ENCODE data around the gene PRODH2.

Gene PRODH2

GRCh38 chr19:35812220-35813042 is at the start of gene PRODH2:
Gene PRODH2 (minus strand): TSS chr19:35812845. CDS start chr19:35812805, 40 bp downstream.
- H3K4me3 ChIP-seq (replicated peaks in 1 of 2; ENCODE audit: low read depth in 2 of 2, low read length in 2 of 2) = no peak within 1 kb of the TSS
- DNase-seq (ENCODE audit: low read depth in 2 of 2) = no peak
- TF ChIP-seq CTCF (IDR thresholded peaks at IDR 0.05; ENCODE audit: low read depth, low read length) = no peak

- DNase-seq (ENCODE audit: low read depth in 2 of 2) = no peak
- no peak for TF ChIP-seq CTCF (IDR thresholded peaks at IDR 0.05; ENCODE audit: low read depth, low read length)
- H3K4me3 ChIP-seq (replicated peaks in 1 of 2; ENCODE audit: low read depth in 2 of 2, low read length in 2 of 2) = no peak overlapping the region
These were observed 49.1 kb upstream of the PRODH2 start for GRCh38 chr19:35861640-35862160.

- no peak for DNase-seq (ENCODE audit: low read depth in 2 of 2)
- TF ChIP-seq CTCF (IDR thresholded peaks at IDR 0.05; ENCODE audit: low read depth, low read length) = no peak
- H3K4me3 ChIP-seq (replicated peaks in 1 of 2; ENCODE audit: low read depth in 2 of 2, low read length in 2 of 2) = no peak overlapping the region
These were observed 48.4 kb upstream of the PRODH2 start for GRCh38 chr19:35860818-35861639.

GRCh38 chr19:35860436-35860817 is 47.8 kb upstream of the PRODH2 start:
- DNase-seq (ENCODE audit: low read depth in 2 of 2) = no peak
- TF ChIP-seq CTCF (IDR thresholded peaks at IDR 0.05; ENCODE audit: low read depth, low read length) = no peak
- no peak overlapping the region for H3K4me3 ChIP-seq (replicated peaks in 1 of 2; ENCODE audit: low read depth in 2 of 2, low read length in 2 of 2)

- no peak for TF ChIP-seq CTCF (IDR thresholded peaks at IDR 0.05; ENCODE audit: low read depth, low read length)
- DNase-seq (ENCODE audit: low read depth in 2 of 2) = no peak
- H3K4me3 ChIP-seq (replicated peaks in 1 of 2; ENCODE audit: low read depth in 2 of 2, low read length in 2 of 2) = no peak overlapping the region
These were observed 46.8 kb upstream of the PRODH2 start for GRCh38 chr19:35859414-35859813.

GRCh38 chr19:35858311-35858710 is 45.7 kb upstream of the PRODH2 start:
- no peak for TF ChIP-seq CTCF (IDR thresholded peaks at IDR 0.05; ENCODE audit: low read depth, low read length)
- DNase-seq (ENCODE audit: low read depth in 2 of 2) = no peak

More at GRCh38 chr19:35858311-35858710, 45.7 kb upstream of the PRODH2 start:
- H3K4me3 ChIP-seq (replicated peaks in 1 of 2; ENCODE audit: low read depth in 2 of 2, low read length in 2 of 2) = no peak overlapping the region

All from cardiac fibroblast (primary cell).